M059J (cell line): ENCODE results near the gene SMARCD3. TPM values are rescaled to one million over a fixed set of nuclear protein-coding genes. Genes with fewer than 3 reads are reported as not detected.

Experiments used
- DNase-seq: peaks from one replicate; pipeline ENCODE4 v3.0.0-alpha.2; 2012; ENCODE audit warnings: low read depth
- total RNA-seq: library from RNA; depleted of rRNA; stranded (reverse); fragments of >200 nt; shearing (Covaris generic); gene quantifications from 2 replicates; pipeline ENCODE4 v1.2.3, GENCODE V29; 2014; rRNA removed

Gene SMARCD3
- total RNA-seq: 3.2 and 4.3 TPM in 2 replicates

DNA sequence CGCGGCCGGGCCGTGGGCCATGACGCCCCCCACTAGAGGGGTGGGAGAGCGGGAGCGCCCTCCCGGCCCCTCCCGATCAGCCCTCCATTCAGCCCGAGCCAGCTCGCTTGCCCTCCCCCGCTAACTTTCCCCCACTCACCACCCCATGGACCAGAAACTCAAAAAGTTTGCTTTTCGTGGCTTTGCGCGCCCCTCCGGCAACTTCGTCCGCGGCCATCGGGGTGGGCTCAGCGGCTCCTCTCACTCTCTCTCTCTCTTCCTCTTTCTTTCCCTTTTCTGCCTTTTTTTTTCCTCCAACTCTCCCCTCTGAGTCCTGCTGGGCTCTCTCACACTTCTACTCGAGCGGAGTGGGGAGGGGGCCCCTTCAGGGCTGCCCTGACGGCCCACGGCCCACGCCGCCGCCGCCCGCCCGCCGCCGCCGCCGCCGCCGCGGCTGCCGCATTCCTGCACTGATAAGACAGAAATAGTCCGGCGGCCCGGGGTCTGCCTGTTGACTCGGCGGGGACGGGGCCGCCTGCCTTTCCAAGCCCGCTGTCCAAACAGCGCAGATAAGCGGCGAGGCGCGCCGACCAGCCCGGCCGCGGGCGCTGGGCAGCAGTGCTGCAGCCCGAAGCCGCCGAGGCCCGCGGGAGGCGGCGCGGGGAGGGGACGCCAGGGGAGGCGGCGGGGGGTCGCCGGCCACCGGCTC is at the start of gene SMARCD3:
TSS of gene SMARCD3 (minus strand) at position 349 of the 688 bp plus-strand sequence. CDS start at position 217, 132 bp downstream.
- DNase-seq: peak; percentile 54

DNA sequence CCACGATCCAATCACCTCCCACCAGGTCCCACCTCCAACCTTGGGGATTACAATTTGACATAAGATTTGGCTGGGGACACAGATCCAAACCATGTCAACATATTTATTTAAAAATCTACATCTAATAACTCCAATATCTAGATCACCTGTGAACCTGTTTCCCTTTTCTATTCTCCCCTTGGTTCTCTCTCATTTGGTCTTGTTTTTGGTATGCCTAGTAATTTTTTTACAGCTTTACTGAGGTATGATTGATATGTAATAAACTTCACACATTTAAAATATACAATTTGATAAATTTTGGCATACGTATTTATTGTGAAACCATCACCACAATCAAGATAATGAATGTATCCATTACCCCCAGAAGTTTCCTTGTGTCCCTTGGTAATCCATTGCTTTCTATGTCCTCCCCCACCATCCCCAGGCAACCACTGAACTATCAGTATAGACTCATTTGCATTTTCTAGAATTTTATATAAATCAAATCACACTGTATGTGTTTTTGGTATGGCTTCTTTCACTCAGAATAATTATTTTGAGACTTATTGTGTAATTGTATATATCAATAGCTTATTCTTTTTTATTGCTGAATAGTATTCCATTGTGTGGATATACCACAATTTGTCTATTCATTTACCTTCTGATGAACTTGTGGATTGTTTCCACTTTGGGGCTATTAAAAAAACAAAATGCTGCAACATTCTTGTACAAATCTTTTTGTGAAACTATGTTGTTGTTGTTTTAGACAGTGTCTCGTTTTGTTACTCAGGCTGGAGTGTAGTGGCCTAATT is 47.9 kb upstream of the SMARCD3 start:
- no peak for DNase-seq

DNA sequence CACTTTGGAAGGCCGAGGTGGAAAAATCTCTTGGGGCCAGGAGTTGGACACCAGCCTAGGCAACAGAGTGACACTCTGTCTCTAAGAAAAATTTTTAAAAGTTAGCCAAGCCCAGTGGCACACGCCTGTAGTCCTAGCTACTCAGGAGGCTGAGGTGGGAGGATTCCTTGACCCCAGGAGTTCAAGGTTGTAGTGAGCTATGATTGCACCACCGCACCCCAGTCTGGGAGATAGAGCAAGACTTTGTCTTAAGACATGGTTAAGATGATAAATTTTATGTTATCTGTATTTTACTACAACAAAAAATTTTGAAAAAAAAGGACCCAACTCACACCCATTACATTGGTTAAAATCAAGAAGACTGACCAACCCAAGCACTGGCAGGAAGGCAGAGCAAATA is 44.4 kb upstream of the SMARCD3 start:
- DNase-seq: no peak

DNA sequence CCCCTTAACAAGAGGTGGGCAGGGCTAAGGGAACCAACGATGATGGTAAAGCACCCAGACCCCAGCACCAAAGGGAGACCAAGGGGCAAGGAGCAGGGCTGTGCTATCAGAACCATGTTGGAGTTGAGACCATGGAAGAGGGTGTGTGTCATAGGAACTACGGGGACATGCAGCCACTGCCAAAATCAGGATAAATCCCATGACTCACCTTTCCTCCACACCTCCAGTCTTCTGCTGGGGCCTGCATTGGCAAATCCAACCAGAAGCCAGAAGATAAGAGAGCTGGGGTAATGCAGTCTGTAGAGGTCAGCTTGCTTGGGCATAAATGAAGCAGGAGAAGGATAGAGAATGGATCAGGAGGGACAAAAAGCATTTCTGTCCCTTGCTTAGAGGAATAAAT is 42.7 kb upstream of the SMARCD3 start:
- DNase-seq: no peak

GRCh38 chr7:151290355-151290760 is 41.9 kb upstream of the SMARCD3 start:
- no peak for DNase-seq

DNA sequence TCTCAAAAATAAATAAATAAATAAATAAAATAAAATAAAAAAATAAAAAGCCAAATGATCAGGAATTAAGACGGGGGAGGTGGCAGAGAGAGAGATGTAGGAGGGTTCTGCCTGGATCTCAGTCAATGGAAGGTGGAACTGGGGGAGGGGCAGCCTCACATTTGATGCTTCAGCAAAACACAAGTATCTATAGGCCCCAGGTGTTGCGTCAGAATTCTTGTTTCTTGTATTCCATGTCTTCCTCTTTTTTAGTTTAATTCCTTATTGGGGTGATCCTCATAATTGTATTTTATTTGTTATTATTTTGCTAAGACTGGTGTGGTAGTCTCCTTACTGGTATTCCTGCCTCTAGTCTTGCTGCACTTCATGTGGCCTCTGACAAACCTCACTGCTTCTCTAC is 41.4 kb upstream of the SMARCD3 start:
- DNase-seq: no peak

DNA sequence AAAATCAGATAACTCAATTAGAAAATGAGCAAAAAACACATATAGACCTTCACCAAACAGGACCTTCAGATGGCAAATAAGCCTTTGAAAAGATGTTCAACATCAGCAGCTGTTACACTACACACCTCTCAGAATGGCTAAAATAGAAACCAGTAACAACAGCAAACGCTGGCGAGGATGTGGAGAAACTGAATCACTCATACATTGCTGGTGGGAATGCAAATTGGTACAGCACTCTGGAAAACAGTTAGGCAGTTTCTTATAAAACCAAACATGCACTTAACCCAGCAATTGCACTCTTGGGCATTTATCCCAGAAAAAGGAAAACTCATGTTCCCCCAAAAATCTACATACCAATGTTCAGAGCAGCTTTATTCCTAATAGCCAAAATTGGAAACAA is 37.7 kb upstream of the SMARCD3 start:
- no peak for DNase-seq

DNA sequence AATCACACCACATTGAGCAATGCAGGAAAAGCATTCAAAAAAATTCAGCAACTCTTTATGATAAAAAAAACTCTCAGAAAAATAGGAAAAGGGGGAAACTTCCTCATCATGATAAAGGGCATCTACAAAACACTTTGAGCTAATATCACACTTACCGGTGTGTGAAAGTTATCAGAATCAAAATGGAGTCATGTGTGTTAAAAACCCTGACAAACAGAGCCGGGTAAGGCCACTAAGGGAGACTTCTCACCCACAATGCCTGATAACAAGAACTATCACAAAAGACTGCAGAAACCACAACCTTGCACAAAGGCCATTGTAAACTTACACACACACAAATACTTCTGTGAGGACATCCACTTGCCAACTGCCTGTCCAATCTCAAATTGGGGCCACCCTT is 34.8 kb upstream of the SMARCD3 start:
- DNase-seq: no peak

GRCh38 chr7:151282111-151282510 is 33.6 kb upstream of the SMARCD3 start:
- DNase-seq: no peak

GRCh38 chr7:151281686-151282085 is 33.2 kb upstream of the SMARCD3 start:
- DNase-seq: no peak

DNA sequence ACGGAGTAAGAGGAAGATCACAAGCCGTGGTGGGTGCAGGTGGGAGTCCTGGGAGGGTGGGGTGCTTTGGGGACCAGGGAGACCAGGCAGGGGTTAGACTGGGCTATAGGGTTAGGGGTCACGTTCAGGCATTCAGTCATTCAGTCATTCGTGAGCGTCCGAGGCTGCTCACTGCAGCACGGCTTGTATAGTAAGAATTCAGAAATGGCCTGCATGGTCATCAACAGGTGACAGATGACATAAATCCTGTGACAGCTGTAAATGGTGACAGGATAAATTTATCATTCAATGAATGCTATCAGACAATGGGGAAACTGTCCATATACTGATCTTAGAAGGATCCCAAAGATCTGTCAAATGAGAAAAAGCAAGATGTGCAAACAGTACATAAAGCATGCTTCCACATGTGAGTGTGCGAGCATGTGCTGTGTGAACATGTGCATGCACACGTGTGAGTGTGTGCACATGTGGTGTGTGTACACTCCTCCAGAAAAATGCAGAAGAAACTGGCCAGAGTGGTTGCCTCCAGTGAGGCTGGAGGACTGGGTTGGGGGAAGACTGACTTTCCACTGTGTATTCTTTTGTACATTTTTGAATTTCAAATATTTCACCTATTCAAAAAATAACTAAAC is 32.0 kb upstream of the SMARCD3 start:
- no peak for DNase-seq

DNA sequence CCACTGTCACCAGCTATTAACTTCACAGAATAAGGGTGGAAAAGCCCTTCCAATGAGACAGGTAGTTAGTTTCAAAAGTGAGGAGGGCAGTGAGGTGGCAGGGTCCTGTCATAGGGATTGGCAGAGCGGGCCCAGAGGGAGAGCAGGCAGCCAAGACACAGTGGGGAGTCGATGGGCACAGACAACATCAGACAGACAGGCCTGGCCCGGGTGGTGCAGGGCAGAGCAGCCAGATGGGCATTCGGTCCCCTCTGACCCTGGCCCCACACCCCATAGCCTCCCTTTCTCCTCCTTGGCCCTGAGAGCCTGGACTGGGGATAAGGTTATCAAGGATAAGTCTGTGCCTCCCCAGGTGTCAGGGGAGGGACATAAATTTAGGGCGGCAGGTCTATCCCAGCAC is 31.4 kb upstream of the SMARCD3 start:
- no peak for DNase-seq

- DNase-seq: no peak
These were observed 30.5 kb upstream of the SMARCD3 start for GRCh38 chr7:151278949-151279348.

- DNase-seq: no peak
These were observed 29.1 kb upstream of the SMARCD3 start for GRCh38 chr7:151277631-151278030.

GRCh38 chr7:151276666-151277590 is 28.4 kb upstream of the SMARCD3 start:
- peak; percentile 28 for DNase-seq

DNA sequence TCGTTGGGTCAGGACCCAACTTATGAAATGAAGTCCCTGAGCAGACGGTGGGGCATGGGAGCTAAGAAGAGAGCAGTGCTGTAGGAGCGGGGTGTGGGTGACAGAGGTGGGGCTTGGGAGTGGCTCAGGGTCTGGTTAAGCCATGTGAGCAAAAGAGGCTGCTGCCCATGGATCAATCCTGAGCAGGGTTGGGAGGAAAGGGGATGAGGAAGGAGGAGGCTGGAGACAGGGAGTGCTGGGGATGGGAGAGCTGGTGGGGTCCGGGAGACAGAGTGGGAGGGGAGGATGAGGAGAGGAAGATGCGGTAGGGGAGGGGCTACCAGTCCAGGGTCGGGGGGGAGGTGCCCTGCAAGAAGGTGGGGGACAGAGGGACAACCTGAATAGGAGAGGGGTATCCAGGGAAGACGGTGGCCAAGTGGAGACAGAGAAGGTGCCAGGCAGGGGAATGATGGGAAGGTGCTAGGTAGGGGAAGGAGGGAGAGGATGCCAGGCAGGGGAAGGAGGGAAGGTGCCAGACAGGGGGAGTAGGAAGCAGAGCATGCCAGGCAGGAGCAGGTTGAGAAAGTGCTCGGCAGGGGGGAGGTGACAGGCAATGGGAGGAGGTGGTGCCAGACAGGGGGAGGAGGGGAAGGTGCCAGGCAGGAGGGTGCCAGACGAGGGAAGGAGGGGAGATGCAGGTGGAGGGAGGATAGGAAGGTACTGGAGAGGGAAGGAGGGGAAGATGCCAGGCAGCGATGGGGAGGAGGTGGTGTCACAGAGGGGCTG is 27.5 kb upstream of the SMARCD3 start:
- no peak for DNase-seq

DNA sequence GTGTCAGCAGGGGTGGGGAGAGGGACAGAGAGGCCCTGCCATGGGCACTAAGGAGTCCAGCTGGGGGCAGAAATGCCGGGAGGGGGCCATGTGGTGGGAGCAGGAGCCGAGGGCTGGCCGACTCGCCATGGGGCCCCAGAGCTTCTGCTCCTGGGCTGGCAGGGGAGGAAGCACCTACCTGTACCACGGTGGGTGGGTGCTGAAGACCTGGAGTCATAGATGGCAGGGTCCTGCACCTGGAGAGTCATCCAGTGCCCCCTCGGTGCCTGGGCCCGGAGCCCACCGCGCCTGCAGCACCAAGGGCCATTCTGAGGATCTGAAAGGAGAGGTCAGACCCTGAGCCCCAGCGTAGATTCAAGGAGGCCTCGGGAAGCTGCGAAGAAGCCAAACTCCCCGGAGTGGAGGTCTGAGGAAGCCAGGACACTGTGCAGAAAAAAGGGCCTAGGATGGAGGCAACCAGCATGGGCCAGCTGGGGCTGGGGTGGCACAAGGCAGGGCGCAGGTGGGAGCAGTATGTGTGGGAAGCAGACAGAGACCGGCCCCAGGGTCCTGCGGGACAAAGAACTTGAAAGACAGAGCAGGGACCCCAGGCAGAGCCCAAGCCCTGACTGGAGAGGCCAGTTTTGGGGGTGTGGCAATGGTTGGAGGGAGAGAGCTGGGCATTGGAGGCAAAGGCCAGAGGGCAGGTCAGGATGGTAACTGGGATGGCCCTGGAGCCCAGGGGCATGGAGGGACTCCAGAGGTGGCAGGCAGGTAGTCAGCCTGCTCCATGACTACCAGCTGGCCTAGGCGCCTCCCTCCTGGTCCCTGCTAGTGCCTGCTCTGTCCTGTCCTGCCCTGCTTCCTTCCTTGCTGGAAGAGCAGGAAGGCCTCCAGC is 26.7 kb upstream of the SMARCD3 start:
- no peak for DNase-seq

- DNase-seq: no peak
These were observed 25.9 kb upstream of the SMARCD3 start for GRCh38 chr7:151274396-151274795.

DNA sequence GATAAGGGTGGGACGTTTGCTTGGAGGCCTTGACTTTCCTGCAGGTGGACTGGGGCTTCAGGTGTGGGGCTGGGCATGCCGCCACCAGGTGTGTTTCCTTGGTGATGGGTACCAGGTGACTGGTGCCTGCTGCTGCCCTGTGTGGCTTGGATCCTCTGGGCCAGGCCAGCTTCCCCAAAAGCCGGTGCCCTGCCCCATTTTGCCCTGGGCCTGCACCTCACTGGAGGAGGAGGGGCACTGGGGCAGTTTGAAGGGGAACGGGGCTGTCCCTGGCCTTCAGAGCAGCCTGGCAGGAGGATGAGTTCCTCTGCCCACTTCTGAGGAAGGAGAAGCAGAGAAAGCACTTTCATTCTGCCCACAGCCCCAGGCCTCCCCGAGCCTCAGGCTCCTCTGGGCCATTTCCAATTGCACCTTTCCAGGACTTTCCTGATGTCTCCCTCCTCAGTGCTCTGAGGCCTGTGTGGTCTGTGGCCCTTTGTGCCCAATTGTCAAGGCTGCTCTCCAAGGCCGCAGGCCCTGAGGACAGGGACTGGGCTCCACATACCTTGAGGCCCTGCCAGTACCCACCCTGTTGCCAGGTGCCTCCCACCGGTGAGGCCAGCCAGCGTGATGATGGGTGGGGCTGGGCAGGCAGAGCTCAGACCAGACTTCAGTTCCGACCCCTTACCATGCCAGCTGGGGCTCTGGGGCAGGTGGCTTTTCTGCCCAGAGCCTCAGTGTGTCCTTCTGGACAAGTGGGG is 25.3 kb upstream of the SMARCD3 start:
- no peak for DNase-seq
